Panc1 (cell line): Measurements from ENCODE around the gene TROAP.

ENCODE experiments used
- CTCF ChIP-seq: fragments of 450-650 bp; IDR thresholded peaks from 2 replicates; pipeline ENCODE4 v1.5.1; 2017; ENCODE audit warnings: mild to moderate bottlenecking
- POLR2AphosphoS5 ChIP-seq: IDR thresholded peaks from 2 replicates; pipeline ENCODE4 v1.6.1; 2012; ENCODE audit warnings: mild to moderate bottlenecking, low read depth, low read length, moderate library complexity
- REST ChIP-seq, 2 experiments: IDR thresholded peaks; 2 replicates each; pipeline ENCODE4 v1.6.1; 2011 to 2012; ENCODE audit warnings: low read depth in 2 of 2, control low read depth in 1 of 2, low read length in 1 of 2, mild to moderate bottlenecking in 1 of 2, moderate library complexity in 1 of 2; ENCODE audit not compliant: insufficient read depth in 1 of 2
- TCF7L2 ChIP-seq: IDR thresholded peaks from 2 replicates; pipeline ENCODE4 v1.6.1; 2011; ENCODE audit warnings: mild to moderate bottlenecking, low read depth, low read length, inconsistent platforms

GRCh38 chr12:49332441-49332861 lies 9.4 kb downstream of the TROAP start:
- TF ChIP-seq CTCF, result no peak
- TF ChIP-seq TCF7L2, result no peak
- TF ChIP-seq POLR2AphosphoS5, result no peak
- TF ChIP-seq REST (IDR thresholded peaks at IDR 0.05; ENCODE audit: insufficient read depth in 1 of 2, low read depth in 2 of 2, low read length in 1 of 2), result no peak
